HepG2 (cell line): Measurements from ENCODE around the gene EXOSC9. TPM values are rescaled to one million over a fixed set of nuclear protein-coding genes. Genes with fewer than 3 reads are reported as not detected.

ENCODE experiments used
- CSRNP1 ChIP-seq: sonication (generic); formaldehyde crosslinking; IDR thresholded peaks from 2 replicates; pipeline ENCODE4 v1.8.1; 2023; ENCODE audit warnings: mild to moderate bottlenecking, missing genetic modification reagents
- FOXP1 ChIP-seq, 2 experiments: fragments of 450-650 bp in 1 of 2; IDR thresholded peaks; 2 replicates each; pipeline ENCODE4 v1.6.1; 2017 to 2018; ENCODE audit warnings: antibody characterized with exemption in 1 of 2
- LRRFIP1 ChIP-seq: sonication (generic); formaldehyde crosslinking; conservative IDR thresholded peaks from 2 replicates; pipeline ENCODE4 v1.4.0; 2020; ENCODE audit warnings: missing genetic modification reagents
- NFE2L1 ChIP-seq: sonication (generic); formaldehyde crosslinking; IDR thresholded peaks from 2 replicates; pipeline ENCODE4 v1.4.0; 2020; ENCODE audit warnings: missing genetic modification reagents, mild to moderate bottlenecking, borderline replicate concordance
- NFIC ChIP-seq: IDR thresholded peaks from 2 replicates; pipeline ENCODE4 v1.6.1; 2012; ENCODE audit warnings: mild to moderate bottlenecking, low read length, inconsistent platforms
- NFYB ChIP-seq: sonication (generic); formaldehyde crosslinking; IDR thresholded peaks from 2 replicates; pipeline ENCODE4 v1.4.0; 2020; ENCODE audit warnings: missing genetic modification reagents
- NFYC ChIP-seq: IDR thresholded peaks from 2 replicates; pipeline ENCODE4 v1.6.1; 2016; ENCODE audit warnings: missing genetic modification reagents, missing compliant biosample characterization
- SP1 ChIP-seq, 2 experiments: fragments of 450-650 bp in 1 of 2; sonication (generic) in 1 of 2; formaldehyde crosslinking in 1 of 2; IDR thresholded peaks; 2 replicates each; pipeline versions ENCODE4 v1.4.0 to v1.6.1; 2016 to 2020; ENCODE audit warnings: missing genetic modification reagents in 1 of 2
- TBL1XR1 ChIP-seq: fragments of 150-350 bp; IDR thresholded peaks from 2 replicates; pipeline ENCODE4 v1.6.1; 2014; ENCODE audit warnings: borderline replicate concordance, low read length; ENCODE audit not compliant: partially characterized antibody
- ZBTB14 ChIP-seq: sonication (generic); formaldehyde crosslinking; IDR thresholded peaks from 2 replicates; pipeline ENCODE4 v1.4.0; 2020; ENCODE audit warnings: missing genetic modification reagents
- ZHX2 ChIP-seq, 2 experiments: sonication (generic) in 1 of 2; formaldehyde crosslinking in 1 of 2; IDR thresholded peaks; 2 replicates each; pipeline versions ENCODE4 v1.6.1 to v1.9.0; 2014 to 2022; ENCODE audit warnings: antibody characterized with exemption in 1 of 2, borderline replicate concordance in 1 of 2, inconsistent platforms in 1 of 2, low read depth in 1 of 2, missing genetic modification reagents in 1 of 2
- ZNF207 ChIP-seq: fragments of 450-650 bp; IDR thresholded peaks from 2 replicates; pipeline ENCODE4 v1.6.1; 2016; ENCODE audit warnings: antibody characterized with exemption, borderline replicate concordance
- ZNF432 ChIP-seq: sonication (generic); formaldehyde crosslinking; IDR thresholded peaks from 2 replicates; pipeline ENCODE4 v1.5.0; 2020; ENCODE audit warnings: missing genetic modification reagents, mild to moderate bottlenecking, borderline replicate concordance
- ZNF44 ChIP-seq: sonication (generic); formaldehyde crosslinking; IDR thresholded peaks from 2 replicates; pipeline ENCODE4 v1.5.1; 2020; ENCODE audit warnings: mild to moderate bottlenecking, missing genetic modification reagents
- ZNF543 ChIP-seq: sonication (generic); formaldehyde crosslinking; IDR thresholded peaks from 2 replicates; pipeline ENCODE4 v1.4.0; 2020; ENCODE audit warnings: mild to moderate bottlenecking, missing genetic modification reagents
- ZNF605 ChIP-seq: sonication (generic); formaldehyde crosslinking; IDR thresholded peaks from 2 replicates; pipeline ENCODE4 v1.8.0; 2022; ENCODE audit warnings: mild to moderate bottlenecking, missing genetic modification reagents
- ZNF816 ChIP-seq: sonication (generic); formaldehyde crosslinking; IDR thresholded peaks from 2 replicates; pipeline ENCODE4 v1.8.0; 2022; ENCODE audit warnings: missing genetic modification reagents, mild to moderate bottlenecking, borderline replicate concordance
- polyA plus RNA-seq, 8 experiments: library from polyadenylated mRNA; depleted of rRNA in 3 of 8; stranded (reverse) in 7 of 8; unstranded in 1 of 8; fragments of >200 nt; fragmentation: Illumina TruSeq in 4 of 8; extraction: Trizol in 4 of 8; gene quantifications; 2 replicates each; pipeline versions ENCODE4 v1.2.1 to v1.2.3, GENCODE V29; 2011 to 2016; ENCODE audit warnings: low read depth in 4 of 8, missing spikeins in 1 of 8, mixed read lengths in 1 of 8; ENCODE audit not compliant: insufficient read depth in 1 of 8
- total RNA-seq, 5 experiments: library from RNA; depleted of rRNA; stranded (reverse); fragments of >200 nt; fragmentation: Illumina TruSeq; extraction: Trizol; gene quantifications; 2 replicates each; pipeline ENCODE4 v1.2.3, GENCODE V29; 2016; ENCODE audit warnings: low read depth in 1 of 5

EXOSC9 gene
- total and polyA plus RNA-seq, 2 of the 13 experiments (the other 11 are each of a cell fraction or from before 2014, with no cell fraction given) = 26.0 to 48.0 TPM

- TF ChIP-seq ZBTB14 (CRISPR knock-in tag) (0 out of 2 replicates have a peak, but pooled peaks have one; percentile 36), ZNF605 (CRISPR knock-in tag) (peak; percentile 78), NFE2L1 (CRISPR knock-in tag) (0 out of 2 replicates have a peak, but pooled peaks have one; percentile 35), ZNF207 (no peak), ZHX2 (IDR thresholded peaks at IDR 0.05; ENCODE audit: low read depth) (peak; percentile 77), ZHX2 (CRISPR knock-in tag; IDR thresholded peaks at IDR 0.05; ENCODE audit: borderline replicate concordance) (no peak), NFIC (0 out of 2 replicates have a peak, but pooled peaks have one; percentile 15), NFYB (CRISPR knock-in tag) (peak; percentile 93), ZNF432 (CRISPR knock-in tag) (no peak), NFYC (CRISPR knock-in tag) (peak; percentile 96), LRRFIP1 (no peak), TBL1XR1 (peak; percentile 14), ZNF816 (CRISPR knock-in tag) (peak; percentile 37; the same call in 1 of the 2 replicates), ZNF543 (CRISPR knock-in tag) (peak; percentile 35; the same call in 1 of the 2 replicates), FOXP1 (IDR thresholded peaks at IDR 0.05) (no peak), FOXP1 (CRISPR knock-in tag; IDR thresholded peaks at IDR 0.05) (peak; percentile 17; the same call in 1 of the 2 replicates), CSRNP1 (CRISPR knock-in tag) (peak; percentile 69; the same call in 1 of the 2 replicates), ZNF44 (CRISPR knock-in tag) (0 out of 2 replicates have a peak, but pooled peaks have one; percentile 32), SP1 (IDR thresholded peaks at IDR 0.05) (no peak), SP1 (CRISPR knock-in tag; IDR thresholded peaks at IDR 0.05) (peak; percentile 79)
These were observed 22.5 kb downstream of the EXOSC9 start, which contains the start of gene CCNA2 (continued) for GRCh38 chr4:121823505-121824170.
